K562 (cell line): ENCODE measurements around the gene CELA3A. TPM values are rescaled to one million over a fixed set of nuclear protein-coding genes. Genes with fewer than 3 reads are reported as not detected.

Experiments
- BCL6 ChIP-seq: fragments of 250-450 bp; sonication (Bioruptor Pico); IDR thresholded peaks from 2 replicates; pipeline ENCODE4 v1.4.0; 2020
- BRD9 ChIP-seq: fragments of 450-650 bp; IDR thresholded peaks from 2 replicates; pipeline ENCODE4 v1.6.1; 2018; ENCODE audit warnings: low read depth; ENCODE audit not compliant: partially characterized antibody
- CBFB ChIP-seq: sonication (generic); formaldehyde crosslinking; IDR thresholded peaks from 2 replicates; pipeline ENCODE4 v1.4.0; 2020; ENCODE audit warnings: mild to moderate bottlenecking, missing genetic modification reagents
- HCFC1 ChIP-seq: IDR thresholded peaks from 2 replicates; pipeline ENCODE4 v1.6.1; 2012; ENCODE audit warnings: low read depth, low read length, improper control_type of control experiment
- HDAC2 ChIP-seq: fragments of 450-650 bp; IDR thresholded peaks from 2 replicates; pipeline ENCODE4 v1.6.1; 2016; ENCODE audit warnings: mild to moderate bottlenecking
- HNRNPUL1 ChIP-seq: fragments of 200-400 bp; formaldehyde crosslinking; IDR thresholded peaks from 2 replicates; pipeline ENCODE4 v1.6.1; 2017; ENCODE audit warnings: low read length
- NEUROD1 ChIP-seq: fragments of 150-350 bp; IDR thresholded peaks from 2 replicates; pipeline ENCODE4 v1.6.1; 2014; ENCODE audit warnings: borderline replicate concordance, low read length, low read depth; ENCODE audit not compliant: partially characterized antibody
- PYGO2 ChIP-seq: fragments of 450-650 bp; IDR thresholded peaks from 2 replicates; pipeline ENCODE4 v1.6.1; 2016; ENCODE audit warnings: mild to moderate bottlenecking, missing genetic modification characterization, moderate library complexity, missing compliant biosample characterization
- RAD51 ChIP-seq: fragments of 450-650 bp; IDR thresholded peaks from 2 replicates; pipeline ENCODE4 v1.7.1; 2016; ENCODE audit warnings: low read depth, mild to moderate bottlenecking, borderline replicate concordance
- RBFOX2 ChIP-seq: fragments of 200-400 bp; formaldehyde crosslinking; IDR thresholded peaks from 2 replicates; pipeline ENCODE4 v1.6.1; 2017; ENCODE audit warnings: low read depth, mild to moderate bottlenecking, low read length, moderate library complexity
- RNF2 ChIP-seq: sonication (generic); IDR thresholded peaks from 2 replicates; pipeline ENCODE4 v1.6.1; 2016
- U2AF1 ChIP-seq: fragments of 200-400 bp; formaldehyde crosslinking; optimal IDR thresholded peaks from 2 replicates; pipeline ENCODE3; 2017; ENCODE audit warnings: mild to moderate bottlenecking, low read depth, low read length, moderate library complexity
- XRCC4 ChIP-seq: IDR thresholded peaks from one replicate; pipeline ENCODE4 v1.6.1; 2011; ENCODE audit not compliant: insufficient read depth, insufficient read length; ENCODE audit errors: extremely low read depth
- ZNF121 ChIP-seq: sonication (generic); formaldehyde crosslinking; conservative IDR thresholded peaks from 2 replicates; pipeline ENCODE4 v1.8.0; 2022; ENCODE audit warnings: missing genetic modification reagents
- polyA plus RNA-seq, 8 experiments: library from polyadenylated mRNA; depleted of rRNA in 4 of 8; stranded (reverse) in 5 of 8; unstranded in 3 of 8; fragments of >200 nt; fragmentation: Nextera tagmentation in 2 of 8; fragmentation: Illumina TruSeq in 1 of 8; extraction: Ambion mirVana in 2 of 8; extraction: Trizol in 1 of 8; gene quantifications; 2 replicates each; pipeline versions ENCODE4 v1.2.1 to v1.2.3, GENCODE V29; 2011 to 2014; ENCODE audit warnings: inconsistent platforms in 1 of 8, missing spikeins in 1 of 8
- total RNA-seq, 7 experiments: library from RNA; depleted of rRNA in 6 of 7; stranded (reverse); fragments of >200 nt in 6 of 7; fragmentation: Illumina TruSeq in 2 of 7; extraction: Trizol in 2 of 7; gene quantifications; 2 replicates each; pipeline versions ENCODE4 v1.2.1 to v1.2.3, GENCODE V29; 2011 to 2021; ENCODE audit warnings: low replicate concordance in 1 of 7
- TF ChIP-seq, protein P1 (sequence below), 2 experiments: IDR thresholded peaks in 1 of 2; conservative IDR thresholded peaks in 1 of 2; 2 replicates each; pipeline ENCODE4 v1.6.1; 2016; ENCODE audit warnings: low read depth in 2 of 2, mild to moderate bottlenecking in 1 of 2, missing compliant biosample characterization in 1 of 2, missing genetic modification characterization in 1 of 2, moderate library complexity in 1 of 2
- TF ChIP-seq, protein P2 (sequence below): fragments of 250-450 bp; sonication (Bioruptor Pico); IDR thresholded peaks from 2 replicates; pipeline ENCODE4 v1.4.0; 2020; ENCODE audit warnings: mild to moderate bottlenecking, moderate library complexity
- TF ChIP-seq, protein P3 (sequence below): fragments of 450-650 bp; formaldehyde crosslinking; IDR thresholded peaks from 2 replicates; pipeline ENCODE4 v1.4.0; 2020; ENCODE audit warnings: mild to moderate bottlenecking, moderate library complexity
- TF ChIP-seq, protein P4 (sequence below): fragments of 250-450 bp; sonication (Bioruptor Pico); IDR thresholded peaks from 2 replicates; pipeline ENCODE4 v1.5.0; 2021; ENCODE audit warnings: mild to moderate bottlenecking, borderline replicate concordance

CELA3A gene
- total and polyA plus RNA-seq, 9 of the 15 experiments (the other 6 are each of a cell fraction or from before 2014, with no cell fraction given), result 5.4 TPM; not detected in 8

DNA sequence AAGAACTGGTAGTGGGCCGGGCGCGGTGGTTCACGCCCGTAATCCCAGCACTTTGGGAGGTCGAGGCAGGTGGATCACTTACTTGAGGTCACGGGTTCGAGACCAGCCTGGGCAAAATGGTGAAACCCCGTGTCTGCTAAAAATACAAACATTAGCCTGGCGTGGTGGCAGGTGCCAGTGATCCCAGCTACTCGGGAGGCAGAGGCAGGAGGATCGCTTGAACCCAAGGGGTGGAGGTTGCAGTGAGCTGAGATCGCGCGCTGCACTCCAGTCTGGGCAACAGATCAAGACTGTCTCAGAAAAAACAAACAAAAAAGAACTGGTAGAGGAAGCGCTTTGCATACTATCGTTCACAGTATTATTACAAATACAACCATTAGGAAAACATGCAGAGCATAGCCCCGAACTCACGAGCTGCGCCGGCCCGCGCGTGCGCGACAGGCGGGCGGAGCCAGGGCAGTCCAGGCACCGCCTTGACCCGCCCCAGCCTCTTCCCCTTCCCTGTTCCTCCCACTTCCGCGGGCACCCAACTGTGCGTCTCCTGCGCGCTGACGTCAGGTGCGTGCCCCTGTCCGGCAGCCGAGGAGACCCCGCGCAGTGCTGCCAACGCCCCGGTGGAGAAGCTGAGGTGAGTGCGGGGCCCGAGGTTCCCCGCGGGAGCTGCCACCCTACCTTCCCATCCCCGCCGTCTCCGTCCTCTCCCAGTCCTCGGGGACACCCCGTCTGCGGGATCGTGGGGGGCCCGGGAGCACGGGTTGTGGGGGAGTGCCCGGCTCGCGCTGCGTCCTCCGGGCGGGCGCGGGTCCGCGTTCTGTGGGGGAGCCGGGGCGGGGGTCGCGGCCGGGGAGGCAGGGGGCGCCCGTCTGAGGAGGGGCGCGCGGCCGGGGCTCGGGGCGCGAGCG, 50.9 kb downstream of the CELA3A start, which contains the start of gene CDC42 (continued):
- TF ChIP-seq CBFB (CRISPR knock-in tag) (no peak; the same call in 1 of the 2 replicates), HNRNPUL1 (no peak), RBFOX2 (peak; percentile 97), HCFC1 (peak; percentile 62; the same call in 1 of the 2 replicates), RAD51 (no peak), NEUROD1 (peak; percentile 67), U2AF1 (no peak), ZNF121 (CRISPR knock-in tag) (no peak), HDAC2 (0 out of 2 replicates have a peak, but pooled peaks have one; percentile 12), BCL6 (CRISPR knock-in tag) (no peak), BRD9 (peak; percentile 4), PYGO2 (tag) (no peak), XRCC4 (no peak), RNF2 (no peak)
- TF ChIP-seq, protein P1, sequence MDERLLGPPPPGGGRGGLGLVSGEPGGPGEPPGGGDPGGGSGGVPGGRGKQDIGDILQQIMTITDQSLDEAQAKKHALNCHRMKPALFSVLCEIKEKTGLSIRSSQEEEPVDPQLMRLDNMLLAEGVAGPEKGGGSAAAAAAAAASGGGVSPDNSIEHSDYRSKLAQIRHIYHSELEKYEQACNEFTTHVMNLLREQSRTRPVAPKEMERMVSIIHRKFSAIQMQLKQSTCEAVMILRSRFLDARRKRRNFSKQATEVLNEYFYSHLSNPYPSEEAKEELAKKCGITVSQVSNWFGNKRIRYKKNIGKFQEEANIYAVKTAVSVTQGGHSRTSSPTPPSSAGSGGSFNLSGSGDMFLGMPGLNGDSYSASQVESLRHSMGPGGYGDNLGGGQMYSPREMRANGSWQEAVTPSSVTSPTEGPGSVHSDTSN (CRISPR knock-in tag; IDR thresholded peaks at IDR 0.05; ENCODE audit: low read depth), result no peak
- TF ChIP-seq, protein P1 (tag; conservative IDR thresholded peaks at IDR 0.05; ENCODE audit: low read depth), result no peak
- TF ChIP-seq, protein P2, sequence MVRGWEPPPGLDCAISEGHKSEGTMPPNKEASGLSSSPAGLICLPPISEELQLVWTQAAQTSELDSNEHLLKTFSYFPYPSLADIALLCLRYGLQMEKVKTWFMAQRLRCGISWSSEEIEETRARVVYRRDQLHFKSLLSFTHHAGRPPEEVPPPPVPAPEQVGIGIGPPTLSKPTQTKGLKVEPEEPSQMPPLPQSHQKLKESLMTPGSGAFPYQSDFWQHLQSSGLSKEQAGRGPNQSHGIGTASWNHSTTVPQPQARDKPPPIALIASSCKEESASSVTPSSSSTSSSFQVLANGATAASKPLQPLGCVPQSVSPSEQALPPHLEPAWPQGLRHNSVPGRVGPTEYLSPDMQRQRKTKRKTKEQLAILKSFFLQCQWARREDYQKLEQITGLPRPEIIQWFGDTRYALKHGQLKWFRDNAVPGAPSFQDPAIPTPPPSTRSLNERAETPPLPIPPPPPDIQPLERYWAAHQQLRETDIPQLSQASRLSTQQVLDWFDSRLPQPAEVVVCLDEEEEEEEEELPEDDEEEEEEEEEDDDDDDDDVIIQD, result peak; percentile 54; the same call in 1 of the 2 replicates
- TF ChIP-seq, protein P3, sequence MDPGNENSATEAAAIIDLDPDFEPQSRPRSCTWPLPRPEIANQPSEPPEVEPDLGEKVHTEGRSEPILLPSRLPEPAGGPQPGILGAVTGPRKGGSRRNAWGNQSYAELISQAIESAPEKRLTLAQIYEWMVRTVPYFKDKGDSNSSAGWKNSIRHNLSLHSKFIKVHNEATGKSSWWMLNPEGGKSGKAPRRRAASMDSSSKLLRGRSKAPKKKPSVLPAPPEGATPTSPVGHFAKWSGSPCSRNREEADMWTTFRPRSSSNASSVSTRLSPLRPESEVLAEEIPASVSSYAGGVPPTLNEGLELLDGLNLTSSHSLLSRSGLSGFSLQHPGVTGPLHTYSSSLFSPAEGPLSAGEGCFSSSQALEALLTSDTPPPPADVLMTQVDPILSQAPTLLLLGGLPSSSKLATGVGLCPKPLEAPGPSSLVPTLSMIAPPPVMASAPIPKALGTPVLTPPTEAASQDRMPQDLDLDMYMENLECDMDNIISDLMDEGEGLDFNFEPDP (CRISPR knock-in tag), result no peak
- TF ChIP-seq, protein P4, sequence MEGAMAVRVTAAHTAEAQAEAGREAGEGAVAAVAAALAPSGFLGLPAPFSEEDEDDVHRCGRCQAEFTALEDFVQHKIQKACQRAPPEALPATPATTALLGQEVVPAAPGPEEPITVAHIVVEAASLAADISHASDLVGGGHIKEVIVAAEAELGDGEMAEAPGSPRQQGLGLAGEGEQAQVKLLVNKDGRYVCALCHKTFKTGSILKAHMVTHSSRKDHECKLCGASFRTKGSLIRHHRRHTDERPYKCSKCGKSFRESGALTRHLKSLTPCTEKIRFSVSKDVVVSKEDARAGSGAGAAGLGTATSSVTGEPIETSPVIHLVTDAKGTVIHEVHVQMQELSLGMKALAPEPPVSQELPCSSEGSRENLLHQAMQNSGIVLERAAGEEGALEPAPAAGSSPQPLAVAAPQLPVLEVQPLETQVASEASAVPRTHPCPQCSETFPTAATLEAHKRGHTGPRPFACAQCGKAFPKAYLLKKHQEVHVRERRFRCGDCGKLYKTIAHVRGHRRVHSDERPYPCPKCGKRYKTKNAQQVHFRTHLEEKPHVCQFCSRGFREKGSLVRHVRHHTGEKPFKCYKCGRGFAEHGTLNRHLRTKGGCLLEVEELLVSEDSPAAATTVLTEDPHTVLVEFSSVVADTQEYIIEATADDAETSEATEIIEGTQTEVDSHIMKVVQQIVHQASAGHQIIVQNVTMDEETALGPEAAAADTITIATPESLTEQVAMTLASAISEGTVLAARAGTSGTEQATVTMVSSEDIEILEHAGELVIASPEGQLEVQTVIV, result no peak
